H9 (cell line): ENCODE measurements around the gene IL10RA. TPM values are rescaled to one million over a fixed set of nuclear protein-coding genes. Genes with fewer than 3 reads are reported as not detected.

Source experiments
- DNase-seq: peaks from one replicate; pipeline ENCODE4 v3.0.0-alpha.2; 2017
- H2AFZ ChIP-seq: one replicate; pipeline ENCODE4 v1.6.1; 2013; ENCODE audit warnings: mild to moderate bottlenecking, low read length, control low read depth, moderate library complexity
- H2AK5ac ChIP-seq: 2 replicates; pipeline ENCODE4 v1.6.1; 2013; ENCODE audit warnings: low read length, control low read depth, mixed read lengths; ENCODE audit not compliant: insufficient read length
- H2BK120ac ChIP-seq: one replicate; pipeline ENCODE4 v1.6.1; 2013; ENCODE audit warnings: low read depth, mild to moderate bottlenecking, low read length, control low read depth, inconsistent platforms; ENCODE audit not compliant: poor library complexity, severe bottlenecking
- H2BK12ac ChIP-seq: 2 replicates; pipeline ENCODE4 v1.6.1; 2013; ENCODE audit warnings: low read length, control low read depth, mixed read lengths, low read depth; ENCODE audit not compliant: insufficient read length
- H2BK15ac ChIP-seq: 2 replicates; pipeline ENCODE4 v1.6.1; 2013; ENCODE audit warnings: low read depth, low read length, control low read depth
- H2BK20ac ChIP-seq: one replicate; pipeline ENCODE4 v1.6.1; 2013; ENCODE audit warnings: low read depth, mild to moderate bottlenecking, low read length, control low read depth, inconsistent platforms; ENCODE audit not compliant: poor library complexity, severe bottlenecking
- H2BK5ac ChIP-seq: 2 replicates; pipeline ENCODE4 v1.6.1; 2013; ENCODE audit warnings: low read length, control low read depth, mixed read lengths; ENCODE audit not compliant: insufficient read length
- H3K14ac ChIP-seq: 2 replicates; pipeline ENCODE4 v1.6.1; 2013; ENCODE audit warnings: low read length, control low read depth; ENCODE audit not compliant: insufficient read depth
- H3K18ac ChIP-seq: 2 replicates; pipeline ENCODE4 v1.6.1; 2013; ENCODE audit warnings: low read depth, mild to moderate bottlenecking, mixed read lengths, low read length, control low read depth; ENCODE audit not compliant: insufficient read length
- H3K23ac ChIP-seq: 2 replicates; pipeline ENCODE4 v1.6.1; 2013; ENCODE audit warnings: low read length, control low read depth, mixed read lengths, low read depth; ENCODE audit not compliant: insufficient read length
- H3K23me2 ChIP-seq: 2 replicates; pipeline ENCODE4 v1.6.1; 2013; ENCODE audit warnings: low read depth, mild to moderate bottlenecking, mixed read lengths, low read length, control low read depth; ENCODE audit not compliant: insufficient read length, poor library complexity, severe bottlenecking
- H3K27ac ChIP-seq: 2 replicates; pipeline ENCODE4 v1.5.1; 2013; ENCODE audit warnings: low read length, control low read depth, mixed read lengths, low read depth; ENCODE audit not compliant: insufficient read length
- H3K27me3 ChIP-seq: 2 replicates; pipeline ENCODE4 v1.6.1; 2013; ENCODE audit warnings: low read length, control low read depth, inconsistent platforms; ENCODE audit not compliant: insufficient read depth
- H3K4ac ChIP-seq: 2 replicates; pipeline ENCODE4 v1.6.1; 2013; ENCODE audit warnings: low read depth, mild to moderate bottlenecking, control low read depth, inconsistent platforms, low read length, moderate library complexity
- H3K4me1 ChIP-seq: 2 replicates; pipeline ENCODE4 v1.6.1; 2013; ENCODE audit warnings: low read length, control low read depth, inconsistent platforms; ENCODE audit not compliant: insufficient read depth
- H3K4me2 ChIP-seq: 2 replicates; pipeline ENCODE4 v1.6.1; 2013; ENCODE audit warnings: low read length, control low read depth, mixed read lengths; ENCODE audit not compliant: insufficient read length, insufficient read depth
- H3K56ac ChIP-seq: 2 replicates; pipeline ENCODE4 v1.6.1; 2013; ENCODE audit warnings: low read depth, mild to moderate bottlenecking, mixed read lengths, low read length, control low read depth; ENCODE audit not compliant: insufficient read length
- H3K79me1 ChIP-seq: 2 replicates; pipeline ENCODE4 v1.6.1; 2013; ENCODE audit warnings: low read depth, mild to moderate bottlenecking, moderate library complexity, low read length, control low read depth, inconsistent platforms; ENCODE audit not compliant: insufficient read depth, poor library complexity, severe bottlenecking
- H3K79me2 ChIP-seq: 2 replicates; pipeline ENCODE4 v1.6.1; 2013; ENCODE audit warnings: low read length, control low read depth, inconsistent platforms; ENCODE audit not compliant: insufficient read depth
- H3K9ac ChIP-seq: 2 replicates; pipeline ENCODE4 v1.6.1; 2013; ENCODE audit warnings: low read length, control low read depth, mixed read lengths; ENCODE audit not compliant: insufficient read length; ENCODE audit errors: extremely low read depth
- H3K9me3 ChIP-seq: one replicate; pipeline ENCODE4 v1.6.1; 2013; ENCODE audit warnings: low read depth, low read length, inconsistent platforms; ENCODE audit not compliant: control insufficient read depth
- H3T11ph ChIP-seq: one replicate; pipeline ENCODE4 v1.6.1; 2013; ENCODE audit warnings: mild to moderate bottlenecking, low read length, control low read depth, inconsistent platforms
- H4K20me1 ChIP-seq: one replicate; pipeline ENCODE4 v1.6.1; 2013; ENCODE audit not compliant: control insufficient read depth, insufficient read length, insufficient read depth
- H4K5ac ChIP-seq: 2 replicates; pipeline ENCODE4 v1.6.1; 2013; ENCODE audit warnings: low read depth, mild to moderate bottlenecking, mixed read lengths, low read length, control low read depth; ENCODE audit not compliant: insufficient read length
- H4K8ac ChIP-seq: replicated peaks from 2 replicates; pipeline ENCODE4 v1.6.1; 2013; ENCODE audit warnings: low read length, control low read depth, mixed read lengths, low read depth; ENCODE audit not compliant: insufficient read length
- H4K91ac ChIP-seq: 2 replicates; pipeline ENCODE4 v1.6.1; 2013; ENCODE audit warnings: low read depth, mild to moderate bottlenecking, moderate library complexity, mixed read lengths, low read length, control low read depth; ENCODE audit not compliant: insufficient read length
- H3K27ac Mint-ChIP-seq, 3 experiments: 2 replicates in 2 of 3; 3 replicates in 1 of 3; pipeline ENCODE4 v1.8.0; 2020 to 2021; ENCODE audit warnings: mixed read lengths in 3 of 3, mild to moderate bottlenecking in 1 of 3, moderate library complexity in 1 of 3
- H3K27me3 Mint-ChIP-seq: 2 replicates; pipeline ENCODE4 v1.8.0; 2021; ENCODE audit warnings: low read depth, mild to moderate bottlenecking, moderate library complexity, mixed read lengths
- H3K36me3 Mint-ChIP-seq, 3 experiments: 2 replicates in 2 of 3; 3 replicates in 1 of 3; pipeline ENCODE4 v1.8.0; 2020 to 2021; ENCODE audit warnings: low read depth in 3 of 3, mixed read lengths in 3 of 3; ENCODE audit not compliant: insufficient read depth in 1 of 3
- H3K4me1 Mint-ChIP-seq, 2 experiments: 2 replicates each; pipeline ENCODE4 v1.8.0; 2020; ENCODE audit warnings: mixed read lengths in 2 of 2
- H3K4me3 Mint-ChIP-seq, 2 experiments: 2 replicates in 1 of 2; 3 replicates in 1 of 2; pipeline ENCODE4 v1.8.0; 2020 to 2021; ENCODE audit warnings: mild to moderate bottlenecking in 2 of 2, mixed read lengths in 2 of 2, moderate library complexity in 1 of 2
- H3K9me3 Mint-ChIP-seq, 2 experiments: 2 replicates in 1 of 2; 3 replicates in 1 of 2; pipeline ENCODE4 v1.8.0; 2020; ENCODE audit warnings: mild to moderate bottlenecking in 2 of 2, mixed read lengths in 2 of 2, moderate library complexity in 1 of 2
- CTCF ChIP-seq: fragments of 200-600 bp; sonication (generic); conservative IDR thresholded peaks from 3 replicates; pipeline ENCODE4 v1.8.0; 2021; ENCODE audit warnings: antibody characterized with exemption, mild to moderate bottlenecking
- WGBS: extraction: QIAGEN DNeasy Blood & Tissue Kit; methylation state at CpG from one replicate; pipeline ENCODE4 v1.1.7; 2013; ENCODE audit warnings: missing lambda C conversion rate, low lambda C conversion rate, mixed read lengths; ENCODE audit not compliant: insufficient read length; ENCODE audit errors: extremely low coverage; 5-methylcytosine and 5-hydroxymethylcytosine counted together
- total RNA-seq: library from RNA; stranded (reverse); gene quantifications from 2 replicates; pipeline ENCODE4 v1.2.1, GENCODE V29; 2021

IL10RA gene
- total RNA-seq, 1 experiment from 2014 or later: not detected

GRCh38 chr11:117936973-117937372, 49.2 kb upstream of the IL10RA start:
- Histone ChIP-seq H3K27me3 (no peaks in the 10 kb centered on the region), H3K23me2 (no peaks in the 10 kb centered on the region), H3T11ph (no peak overlapping the region), H3K9ac (no peak overlapping the region), H3K18ac (no peak overlapping the region), H3K56ac (no peak overlapping the region), H3K27ac (no peak overlapping the region), H3K79me1 (no peaks in the 10 kb centered on the region), H2BK120ac (no peak overlapping the region), H2BK12ac (no peak overlapping the region), H3K23ac (no peak overlapping the region), H3K4me1 (no peaks in the 10 kb centered on the region), H2BK20ac (no peak overlapping the region), H2BK5ac (no peak overlapping the region), H4K5ac (no peak overlapping the region), H2BK15ac (no peak overlapping the region), H4K91ac (no peak overlapping the region), H3K4me2 (no peak overlapping the region), H2AFZ (no peak overlapping the region), H3K79me2 (no peaks in the 10 kb centered on the region), H3K9me3 (no peaks in the 10 kb centered on the region), H3K4ac (no peak overlapping the region), H3K14ac (no peak overlapping the region), H2AK5ac (no peak overlapping the region), H4K8ac (no peak overlapping the region), H4K20me1 (no peaks in the 10 kb centered on the region)
- H3K9me3 Mint-ChIP-seq: no peaks in the 10 kb centered on the region
- H3K27ac Mint-ChIP-seq: no peak overlapping the region
- WGBS: no CpG with 5 or more reads among the region's 6 CpGs
- peaks cover 18% of the 10 kb centered on the region in 2 experiments for H3K4me1 Mint-ChIP-seq
- no peaks in the 10 kb centered on the region; a peak in 1 of 7 replicates for H3K36me3 Mint-ChIP-seq
- no peak for DNase-seq
- H3K27me3 Mint-ChIP-seq: peaks cover 3% of the 10 kb centered on the region
- no peak overlapping the region for H3K4me3 Mint-ChIP-seq
- TF ChIP-seq CTCF: no peak
